ENCODE data around the gene METTL25B. TPM values are rescaled to one million over a fixed set of nuclear protein-coding genes. Genes with fewer than 3 reads are reported as not detected.

Gene METTL25B
- 11.6 and 20.0 TPM in 2 replicates for total RNA-seq (2014; rRNA removed; shearing (Covaris generic))

DNA sequence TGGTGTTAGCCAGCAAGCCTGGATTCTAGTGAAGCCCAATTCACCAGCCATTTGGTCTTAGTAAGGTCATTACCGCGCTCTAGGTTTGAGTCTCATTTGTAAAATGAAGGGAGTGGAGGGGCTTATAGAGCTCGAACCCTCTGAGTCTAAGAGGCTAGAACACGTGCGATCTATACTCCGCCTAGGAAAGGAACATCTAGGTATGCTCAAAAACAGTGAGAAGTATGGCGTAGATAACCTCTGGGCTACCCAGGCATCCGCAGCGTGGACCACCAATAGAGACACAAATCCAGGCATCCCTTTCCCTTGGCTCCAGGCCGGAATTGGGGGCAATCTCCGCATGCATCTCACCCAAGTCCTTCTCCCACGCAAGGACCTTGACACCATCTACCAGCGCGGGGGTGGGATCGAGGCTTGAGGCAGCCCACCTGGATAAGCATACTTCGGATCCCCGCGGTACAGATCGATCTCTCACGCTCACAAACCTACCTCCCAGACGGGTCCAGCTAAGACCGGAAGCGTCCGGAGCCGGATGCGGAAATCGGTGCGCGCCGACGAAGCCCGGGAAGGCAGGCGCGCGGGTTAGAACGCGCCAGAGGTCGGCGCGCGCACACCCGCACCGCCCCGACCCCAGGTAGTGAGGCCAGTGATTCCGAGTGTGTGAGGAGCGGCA lies at the start of gene METTL25B:
METTL25B (plus strand) TSS at position 544 of the 673 bp plus-strand sequence. CDS start 636 bp downstream, outside the sequence.
- peak; percentile 73 for DNase-seq (ENCODE audit: low spot score)

DNA sequence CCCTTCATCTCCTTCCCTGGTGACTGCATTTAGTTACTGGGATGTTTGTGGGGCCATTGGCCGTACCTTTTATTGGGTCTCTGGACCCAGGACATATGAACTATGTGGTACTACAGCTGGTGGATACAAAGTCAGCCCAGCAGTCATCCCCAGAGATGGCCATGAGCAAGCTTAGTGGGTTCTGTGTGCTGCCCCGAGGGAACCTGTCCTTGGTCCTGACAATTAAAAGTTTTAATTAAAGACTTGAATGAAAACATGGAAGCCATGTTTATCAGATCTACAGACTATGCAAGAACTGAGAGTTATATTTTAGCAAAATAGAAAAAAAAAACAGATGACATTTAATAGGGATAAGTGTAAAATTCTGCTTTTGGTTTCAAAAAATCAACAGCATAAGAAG lies 48.2 kb upstream of the METTL25B start:
- DNase-seq (ENCODE audit: low spot score), result no peak

DNA sequence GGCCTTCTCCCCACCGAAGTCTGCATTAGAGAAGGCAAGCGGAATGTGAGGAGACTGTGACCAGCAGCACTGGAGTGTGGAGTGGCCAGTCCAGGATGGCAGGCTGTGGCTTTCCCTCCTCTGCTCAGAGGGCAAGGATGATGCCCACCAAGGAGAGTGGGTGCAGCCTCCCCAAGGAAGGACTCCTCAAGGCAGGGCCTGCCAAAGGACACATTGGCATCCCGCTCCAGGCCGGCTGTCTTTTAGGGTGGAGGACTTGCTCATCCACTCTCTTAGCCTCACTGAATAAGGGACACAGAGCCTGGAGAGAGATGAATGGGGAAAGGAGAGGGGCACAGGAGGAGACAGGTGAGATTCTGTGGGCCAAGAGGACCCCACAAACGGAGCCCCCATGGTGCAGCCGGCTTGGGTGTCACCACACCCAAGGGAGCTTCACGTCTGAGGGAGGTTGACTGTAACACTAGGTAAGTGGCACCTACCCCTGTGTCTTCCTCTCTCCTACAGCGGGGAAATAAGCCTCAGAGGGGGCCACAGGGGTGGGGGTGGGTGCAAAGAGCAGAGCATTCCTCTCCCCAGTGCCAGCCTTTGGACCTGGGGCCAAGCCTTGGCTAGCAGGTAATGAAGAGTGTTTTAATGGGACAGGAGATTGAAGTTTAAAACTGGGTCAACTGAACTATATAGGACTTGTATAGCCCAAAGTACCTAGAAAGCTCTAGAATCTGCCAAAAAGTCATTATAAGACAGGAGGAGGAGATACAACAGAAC lies 46.9 kb upstream of the METTL25B start:
- no peak for DNase-seq (ENCODE audit: low spot score)

DNA sequence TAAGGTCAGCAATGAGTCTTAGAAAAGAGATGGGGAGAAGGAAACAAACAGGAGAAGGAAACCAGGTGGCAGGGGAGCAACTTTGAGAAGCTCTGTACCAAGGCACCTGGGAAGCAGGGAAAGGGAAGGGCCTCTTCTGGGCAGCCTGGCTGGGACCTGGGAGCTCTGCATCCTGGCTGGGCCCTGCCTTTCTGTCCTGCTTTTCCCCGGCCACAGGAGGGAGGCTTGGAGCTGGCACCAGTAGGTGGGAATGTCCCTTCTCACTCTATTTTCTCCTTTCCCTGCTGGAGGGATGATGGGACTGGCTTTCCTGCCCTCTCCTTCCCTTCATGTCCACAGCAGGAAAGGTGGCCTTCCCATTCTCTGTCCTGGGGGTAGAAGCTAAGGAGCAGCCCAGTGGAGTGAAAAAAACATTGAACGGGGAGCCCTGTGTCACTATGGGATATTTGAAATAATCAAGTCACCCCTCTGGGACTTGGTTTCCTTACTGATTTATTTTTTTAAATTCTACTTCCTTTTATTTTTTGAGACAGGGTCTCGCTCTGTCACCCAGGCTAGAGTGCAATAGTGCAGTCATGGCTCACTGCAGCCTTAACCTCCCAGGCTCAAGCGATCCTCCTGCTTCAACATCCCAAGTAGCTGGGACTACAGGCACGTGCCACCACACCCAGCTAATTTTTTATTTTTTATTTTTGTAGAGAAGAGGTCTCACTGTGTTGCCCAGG lies 45.9 kb upstream of the METTL25B start:
- DNase-seq (ENCODE audit: low spot score), result no peak

DNA sequence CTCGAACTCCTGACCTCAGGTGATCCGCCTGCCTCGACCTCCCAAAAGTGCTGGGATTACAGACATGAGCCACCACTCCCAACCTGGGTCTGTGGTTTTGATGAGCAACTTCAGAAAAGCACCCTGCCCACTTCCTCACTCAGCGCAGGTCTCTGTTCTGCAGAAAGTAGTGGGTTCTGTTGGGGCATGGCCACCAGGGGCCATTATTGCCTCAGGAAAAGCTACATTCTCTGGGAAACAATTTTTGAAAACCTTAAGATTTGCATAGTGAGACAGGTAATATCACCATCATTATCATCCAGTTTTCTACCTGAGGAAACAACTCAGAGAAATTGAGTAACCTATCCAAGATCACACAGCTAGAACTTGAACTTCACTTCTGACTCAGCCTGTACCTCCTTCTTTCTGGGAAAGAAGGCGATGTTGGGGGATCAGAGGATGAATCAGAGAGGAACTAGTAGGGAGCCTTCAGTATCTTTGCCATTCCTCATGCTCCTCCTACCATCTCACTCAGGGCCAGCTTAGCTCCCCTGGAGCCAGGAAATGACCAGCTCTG lies 44.0 kb upstream of the METTL25B start:
- no peak for DNase-seq (ENCODE audit: low spot score)

DNA sequence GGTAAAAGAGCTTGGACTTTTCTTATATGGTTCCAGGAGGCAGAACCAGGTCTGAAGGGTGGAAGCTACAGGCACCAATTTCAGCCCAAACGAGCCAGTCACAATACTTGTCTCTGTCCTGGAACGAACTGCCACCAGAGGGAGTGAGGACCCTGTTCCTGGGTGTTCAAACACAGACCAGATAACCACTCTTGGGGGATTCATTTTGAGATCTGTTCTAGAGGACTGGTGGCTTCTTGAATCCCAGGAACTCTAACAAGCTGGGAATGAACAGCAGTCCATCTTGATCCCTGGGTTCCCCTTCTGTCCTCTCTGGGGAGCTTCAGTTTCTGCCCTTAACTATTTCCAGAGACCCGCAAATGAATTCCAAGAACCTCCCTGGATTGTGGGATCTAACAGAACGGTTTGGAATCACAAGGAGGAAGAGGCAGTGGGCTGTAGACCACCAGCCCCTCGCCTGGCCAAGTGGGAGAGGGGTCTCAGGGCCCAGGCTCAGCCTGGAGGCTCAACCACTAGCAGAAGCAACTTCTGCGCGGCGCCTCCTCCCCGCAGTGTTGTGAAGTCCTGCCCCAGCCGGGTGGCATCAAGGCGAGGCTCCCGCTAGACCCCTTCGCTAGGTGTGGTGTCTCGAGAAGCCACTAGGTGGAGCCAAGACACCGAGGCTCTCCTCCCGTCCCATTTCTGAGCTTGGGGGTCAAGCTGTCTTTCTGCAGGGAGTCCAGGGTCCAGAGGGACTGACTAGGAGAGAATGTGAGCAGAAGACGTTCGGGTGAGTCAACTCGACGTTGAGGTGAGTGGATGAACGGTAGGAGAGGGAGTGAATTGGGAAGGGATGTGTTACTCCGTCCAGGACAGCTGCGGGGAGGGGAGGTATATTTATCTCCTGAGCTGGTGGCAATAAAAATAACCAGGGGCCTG lies 39.0 kb upstream of the METTL25B start:
- peak; percentile 81 for DNase-seq (ENCODE audit: low spot score)

DNA sequence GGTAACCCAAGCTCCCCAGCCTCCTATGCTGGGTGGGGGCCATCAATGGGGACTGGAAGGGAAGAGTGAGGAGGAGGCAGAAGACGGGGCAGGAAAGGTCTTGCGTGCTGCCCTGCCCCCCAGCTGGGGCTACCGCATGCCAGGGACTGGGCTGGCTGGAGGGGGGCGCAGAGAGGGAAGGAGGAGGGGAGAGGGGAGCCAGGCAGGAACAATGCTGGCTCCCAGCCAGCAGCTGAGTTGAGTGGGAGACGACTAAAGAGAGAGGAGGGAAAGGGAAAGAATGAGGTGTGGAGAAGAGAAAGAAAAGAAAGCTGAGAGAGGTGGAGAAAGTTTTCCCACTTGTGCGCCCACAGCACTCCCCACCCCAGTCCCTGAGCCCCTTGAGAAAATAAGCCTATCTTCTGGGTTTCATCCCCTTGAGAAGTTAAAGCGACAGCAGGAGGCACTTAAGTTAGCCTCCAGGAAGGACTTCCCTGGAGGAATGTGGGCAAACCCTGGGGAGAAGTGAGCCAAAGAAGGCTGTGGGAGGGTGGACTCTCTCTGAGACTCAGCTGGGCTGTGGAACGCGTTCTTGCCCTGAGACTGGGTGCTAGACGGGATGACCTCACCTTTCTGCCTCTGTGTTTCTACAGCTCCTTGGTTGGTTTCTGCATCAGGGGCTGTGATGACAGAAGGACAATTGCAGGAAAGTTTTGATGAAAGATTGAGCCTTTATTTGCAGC lies 38.2 kb upstream of the METTL25B start:
- DNase-seq (ENCODE audit: low spot score), result no peak

DNA sequence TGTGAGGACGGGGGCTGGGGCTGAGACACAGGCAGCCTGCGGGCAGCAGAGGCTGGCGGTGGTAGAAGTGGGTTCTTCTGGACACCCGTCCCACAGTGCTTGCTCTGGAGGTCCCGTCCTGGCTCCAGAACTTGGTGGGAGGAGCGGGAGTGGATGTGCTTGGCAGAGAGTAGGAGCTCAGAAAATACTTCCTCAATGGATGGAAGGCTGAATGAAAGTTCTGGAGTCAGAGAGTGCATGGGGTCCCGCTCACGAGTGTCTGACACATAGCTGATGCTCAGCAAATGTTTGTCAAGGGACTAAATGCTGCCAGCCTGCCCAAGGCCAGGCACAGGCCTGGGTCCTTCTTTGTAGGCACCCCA lies 37.6 kb upstream of the METTL25B start:
- DNase-seq (ENCODE audit: low spot score), result no peak

DNA sequence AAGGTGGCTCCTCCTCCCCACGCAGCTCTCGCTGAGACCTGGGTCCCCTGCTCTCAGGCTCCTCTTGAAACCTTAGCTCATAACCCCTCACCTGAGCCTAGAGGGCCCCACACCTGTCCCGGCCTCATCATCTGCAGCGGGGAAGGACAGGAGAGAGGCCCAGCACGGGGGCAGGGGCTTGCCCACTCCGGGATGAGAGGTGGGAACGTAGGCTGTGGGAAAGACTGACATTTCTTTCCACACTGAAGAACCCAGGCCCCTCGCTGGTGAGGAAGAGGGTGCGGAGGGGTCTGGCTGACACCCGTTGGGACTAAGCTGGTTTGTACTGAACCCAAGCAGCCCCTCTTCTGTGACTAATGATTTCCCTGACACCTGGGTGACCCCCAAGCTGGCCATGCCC lies 37.1 kb upstream of the METTL25B start:
- no peak for DNase-seq (ENCODE audit: low spot score)

DNA sequence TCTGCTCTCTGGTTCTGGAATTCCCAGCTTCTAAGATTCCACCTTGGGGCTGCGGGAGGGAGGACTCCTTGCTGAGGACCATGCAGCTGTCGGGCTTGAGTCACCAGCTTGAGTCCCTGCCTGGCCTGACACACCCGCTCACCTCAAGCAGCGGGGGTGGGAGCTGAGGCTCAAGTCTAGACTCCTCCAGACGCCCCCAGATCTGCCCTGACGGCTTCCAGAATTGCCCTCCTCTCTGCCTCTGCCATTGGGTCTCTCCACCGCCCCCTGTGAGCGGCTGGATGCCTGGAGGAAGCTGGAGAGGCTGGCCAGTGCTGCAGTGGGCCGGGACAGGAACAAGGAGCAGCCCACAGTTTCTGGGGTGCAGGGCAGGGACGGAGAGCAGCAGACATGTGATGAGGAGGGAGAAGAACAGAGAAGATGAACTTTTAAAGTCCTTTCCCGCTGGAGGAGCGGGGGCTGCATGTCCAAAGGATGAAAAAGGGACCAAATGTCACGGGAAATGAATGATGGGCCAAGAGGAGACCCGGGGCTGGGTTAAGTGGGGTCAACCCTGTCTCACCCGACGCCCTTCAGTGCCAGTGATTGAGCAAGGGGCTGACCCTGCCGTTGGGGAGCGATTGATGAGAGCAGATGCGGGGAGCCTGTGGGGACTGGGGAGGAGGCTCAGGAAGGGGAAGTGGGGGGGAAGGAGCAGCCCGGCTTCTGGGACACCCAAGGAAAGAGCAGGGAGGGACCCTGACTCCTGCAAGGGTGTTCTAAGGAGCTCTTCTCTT lies 36.4 kb upstream of the METTL25B start:
- peak; percentile 29 for DNase-seq (ENCODE audit: low spot score)

DNA sequence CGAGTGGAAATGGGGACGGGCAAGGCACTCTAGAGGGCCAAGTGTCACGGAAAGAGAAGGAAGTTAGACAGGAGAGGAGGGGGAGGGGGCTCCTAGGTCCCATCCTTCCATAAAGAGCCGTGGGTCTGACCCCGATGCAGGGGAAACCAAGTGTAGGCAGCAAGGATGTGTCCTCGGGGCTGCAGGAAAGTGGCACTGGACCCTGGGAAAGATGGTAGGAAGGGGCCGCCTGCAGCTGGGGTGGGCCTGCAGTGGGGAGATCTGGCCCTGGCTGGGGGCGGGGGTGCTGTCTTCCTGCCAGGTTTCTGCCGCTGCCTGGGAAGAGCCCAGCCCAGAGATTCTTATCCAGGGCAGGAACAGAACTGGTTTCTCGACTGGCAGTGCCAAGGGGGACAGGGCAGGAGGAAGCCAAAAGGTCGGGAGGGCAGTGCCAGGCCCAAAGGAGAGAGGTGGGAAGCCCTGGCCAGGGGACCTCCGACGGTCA lies 35.8 kb upstream of the METTL25B start:
- no peak for DNase-seq (ENCODE audit: low spot score)

DNA sequence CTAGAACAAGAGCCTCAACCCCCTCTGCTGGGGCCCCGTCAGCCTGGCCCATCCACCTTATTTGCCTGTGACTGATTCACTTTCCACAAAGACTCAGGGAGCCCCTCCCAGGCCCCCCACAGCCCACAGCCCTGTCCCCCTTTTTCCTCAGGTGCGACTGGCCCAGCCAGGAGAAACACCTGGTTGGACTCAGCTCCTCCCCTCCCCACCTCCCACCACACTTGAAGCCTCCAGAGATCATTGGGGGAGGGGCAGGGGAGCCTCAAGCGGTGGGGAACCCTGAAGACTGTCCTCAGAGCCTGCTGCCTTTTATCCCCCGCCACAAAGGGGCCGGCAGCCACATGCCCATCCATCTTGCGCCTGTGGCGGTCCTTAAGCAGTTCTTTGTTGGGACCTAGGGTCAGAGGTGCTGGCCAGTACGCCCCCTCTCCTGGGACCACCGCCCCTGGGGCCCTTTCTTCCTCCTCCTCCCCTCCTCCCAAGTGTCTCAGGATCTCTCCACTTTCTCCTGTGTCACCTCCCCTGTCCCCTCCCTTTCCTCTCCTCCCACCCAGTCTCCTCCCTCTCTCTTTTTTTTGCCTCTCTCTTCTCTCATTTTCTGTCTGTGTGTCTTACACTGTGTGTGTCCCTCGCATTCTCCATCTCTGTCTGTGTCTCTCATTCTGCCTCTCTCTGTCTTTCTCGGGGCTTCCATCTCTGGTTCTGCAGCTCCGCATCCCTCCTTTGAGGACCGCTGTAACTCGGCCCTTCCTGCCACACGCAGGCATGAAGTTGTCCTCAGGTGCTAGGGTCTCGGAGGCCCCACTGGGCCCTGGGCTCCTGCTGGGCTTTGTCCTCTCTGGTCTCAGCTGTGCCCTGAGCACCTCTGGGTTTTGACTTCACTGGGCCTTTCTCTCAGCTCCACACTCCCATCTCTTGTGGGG lies 35.1 kb upstream of the METTL25B start:
- DNase-seq (ENCODE audit: low spot score), result no peak

DNA sequence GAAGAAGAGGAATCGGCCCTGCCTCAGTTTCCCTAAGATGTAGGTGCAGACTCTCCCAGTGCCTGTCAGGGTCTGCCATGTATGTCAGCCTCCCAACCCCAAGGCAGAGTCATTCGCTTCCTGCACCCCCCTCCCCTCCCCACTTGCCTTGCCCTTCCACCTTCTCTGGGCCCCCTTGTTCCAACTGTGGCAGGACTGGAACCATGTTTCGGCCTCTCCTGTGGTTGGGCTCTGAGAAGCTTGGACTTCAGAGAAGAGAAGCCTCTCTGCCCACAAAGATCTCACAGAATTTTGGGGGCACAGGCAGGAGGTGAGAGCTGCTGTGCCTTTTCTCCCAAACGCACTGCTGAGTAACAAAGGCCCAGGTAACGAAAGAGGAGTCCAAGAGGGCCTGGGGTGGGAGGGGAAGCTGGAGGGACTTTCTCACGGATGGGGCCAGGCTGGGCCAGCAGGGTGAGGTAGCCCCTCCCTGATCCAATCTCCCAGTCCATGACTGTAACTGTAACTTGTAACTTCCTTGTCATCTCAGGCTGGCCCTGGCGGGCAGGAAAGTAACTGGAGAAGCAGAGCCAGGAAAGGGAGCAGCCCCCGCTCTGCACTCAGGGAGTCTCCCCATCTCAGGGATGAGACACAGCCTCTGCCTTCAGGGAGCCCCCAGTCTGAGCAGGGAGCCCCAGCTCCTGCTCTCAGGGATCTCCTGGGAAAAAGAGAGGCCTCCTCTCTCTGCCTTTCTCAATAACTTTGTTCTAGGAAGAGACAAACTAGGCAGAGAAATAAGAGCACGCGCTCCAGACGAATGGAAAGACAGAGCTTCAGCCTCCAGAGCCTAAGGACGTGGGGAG lies 34.2 kb upstream of the METTL25B start:
- DNase-seq (ENCODE audit: low spot score), result no peak

DNA sequence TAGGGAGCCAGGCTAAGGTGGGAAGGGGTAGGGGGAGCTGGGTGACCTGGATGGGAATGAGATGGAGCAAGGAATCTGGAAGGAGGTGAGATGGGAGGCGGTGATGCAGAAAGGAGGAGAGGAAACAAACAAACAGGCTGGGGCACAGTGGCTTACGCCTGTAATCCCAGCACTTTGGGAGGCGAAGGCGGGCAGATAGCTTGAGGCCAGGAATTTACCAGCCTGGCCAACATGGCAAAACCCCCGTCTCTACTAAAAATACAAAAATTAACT lies 33.6 kb upstream of the METTL25B start:
- DNase-seq (ENCODE audit: low spot score), result no peak

DNA sequence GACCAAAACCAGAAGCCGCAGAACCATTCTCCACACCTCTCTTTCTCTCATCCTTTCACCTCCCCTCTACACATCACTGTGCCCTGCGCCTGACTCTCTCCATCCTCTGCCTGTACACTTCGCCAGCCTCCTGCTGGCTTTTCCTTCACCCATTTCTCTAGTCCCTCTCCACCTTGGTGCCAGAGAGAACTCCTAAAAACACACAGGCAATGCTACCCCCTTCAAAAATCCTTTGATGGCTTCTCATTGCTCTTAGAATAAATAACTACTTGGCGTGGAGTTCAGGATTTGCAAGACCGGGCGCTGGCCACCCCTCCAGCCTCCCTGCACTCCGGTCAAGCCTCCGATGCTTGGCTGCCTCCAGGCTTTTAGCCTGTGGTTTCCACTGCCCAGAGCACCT lies 31.5 kb upstream of the METTL25B start:
- no peak for DNase-seq (ENCODE audit: low spot score)

DNA sequence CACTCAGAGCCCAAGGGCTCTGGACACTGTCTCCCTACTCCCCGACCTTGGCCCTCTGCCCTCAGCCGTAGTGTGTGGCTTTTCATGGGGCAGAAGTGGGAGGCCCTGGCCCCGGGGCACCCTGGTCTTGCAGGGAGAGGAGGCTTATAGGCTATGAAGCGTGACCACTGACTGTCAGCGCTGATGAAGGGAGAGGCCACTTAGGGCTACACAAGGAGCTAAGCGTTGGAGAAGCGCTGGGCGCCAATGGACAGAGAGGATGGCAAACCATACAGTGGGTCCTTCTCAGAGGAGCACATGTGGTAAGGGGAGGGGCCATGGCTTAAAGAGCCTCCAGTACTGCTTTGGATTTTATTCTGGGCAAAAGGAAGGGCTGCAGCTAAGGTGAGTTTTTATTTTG lies 30.8 kb upstream of the METTL25B start:
- no peak for DNase-seq (ENCODE audit: low spot score)

DNA sequence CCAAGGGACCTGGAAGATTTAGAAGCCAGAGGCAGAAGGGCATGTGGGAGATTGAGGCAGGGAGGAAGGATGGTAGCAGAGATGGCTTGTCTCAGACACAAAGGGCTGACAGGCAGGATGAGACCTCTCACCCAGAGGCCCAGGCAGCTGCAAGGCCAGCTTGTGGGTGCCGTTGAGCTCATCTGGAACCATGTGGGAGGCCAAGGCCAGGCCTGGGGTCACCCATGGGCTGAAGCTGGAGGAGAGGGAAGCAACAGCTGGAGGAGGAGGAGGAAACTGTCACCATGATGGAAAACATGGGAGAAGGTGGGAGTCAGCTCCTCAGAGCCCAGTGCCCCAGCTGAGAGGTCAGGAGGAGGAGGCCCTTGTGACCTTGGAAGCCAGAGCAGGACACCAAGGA lies 29.3 kb upstream of the METTL25B start:
- no peak for DNase-seq (ENCODE audit: low spot score)

All from H4 (cell line).